Aortic smooth muscle cell (primary cell): ENCODE data around the gene CNMD. TPM values are rescaled to one million over a fixed set of nuclear protein-coding genes. Genes with fewer than 3 reads are reported as not detected.

Source experiments
- total RNA-seq: library from RNA; depleted of rRNA; stranded (reverse); fragments of >200 nt; gene quantifications from 2 replicates; pipeline ENCODE4 v1.2.3, GENCODE V29; 2014

Gene CNMD
- total RNA-seq: not detected in 2 replicates

GRCh38 chr13:52739468-52740071 is at the start of gene CNMD:
CNMD (minus strand) TSS chr13:52739820; CDS start chr13:52739701, 119 bp downstream.

Other genes with a start within 250 kb of the CNMD start
- gene HNRNPA1L2, start 97.4 kb downstream of the CNMD start, total RNA-seq: 3.8 and 5.1 TPM in 2 replicates
- gene SUGT1, start 87.0 kb downstream of the CNMD start, total RNA-seq: 35.0 and 42.7 TPM in 2 replicates
- under 0.01 TPM in 1 of 2 replicates, not detected in the other for gene PCDH8, start 108.8 kb upstream of the CNMD start, total RNA-seq